NCI-H510A treated with DMSO at 0.1 percent for 48 hours (cell line): Measurements from ENCODE around the gene XRN1.
"Not testable (repeated sequence)": the region's sequence is repeated elsewhere in the genome, so short reads cannot be mapped to it uniquely, and the experiment has no call there.

Experiments used
- DNase-seq: peaks from one replicate; lab custom pipeline; 2025; lab: John Stamatoyannopoulos, UW

XRN1 gene

GRCh38 chr3:142337994-142338393 is 109.8 kb downstream of the XRN1 start:
- DNase-seq = no peak

GRCh38 chr3:142332390-142332789 is 115.4 kb downstream of the XRN1 start:
- no peak for DNase-seq

- DNase-seq = not testable (repeated sequence)
Measured at GRCh38 chr3:142324275-142324953, 123.4 kb downstream of the XRN1 start.

- no peak for DNase-seq
Measured at GRCh38 chr3:142319912-142320311, 127.9 kb downstream of the XRN1 start.

GRCh38 chr3:142319094-142319493 is 128.7 kb downstream of the XRN1 start:
- no peak for DNase-seq

GRCh38 chr3:142318331-142318730 is 129.5 kb downstream of the XRN1 start:
- DNase-seq = no peak

- DNase-seq = not testable (repeated sequence)
Measured at GRCh38 chr3:142315978-142316388, 131.9 kb downstream of the XRN1 start.

- DNase-seq = no peak
Measured at GRCh38 chr3:142315083-142315482, 132.8 kb downstream of the XRN1 start.

GRCh38 chr3:142310439-142310838 is 137.4 kb downstream of the XRN1 start:
- no peak for DNase-seq

GRCh38 chr3:142302847-142303246 is 145.0 kb downstream of the XRN1 start:
- DNase-seq = not testable (repeated sequence)

- DNase-seq = no peak
Measured at GRCh38 chr3:142298626-142299025, 149.2 kb downstream of the XRN1 start.

- DNase-seq = no peak
Measured at GRCh38 chr3:142296507-142296906, 151.3 kb downstream of the XRN1 start.

GRCh38 chr3:142287866-142288638 is 159.8 kb downstream of the XRN1 start:
- no peak for DNase-seq

GRCh38 chr3:142285083-142285517 is 162.7 kb downstream of the XRN1 start:
- DNase-seq = no peak

- DNase-seq = no peak
Measured at GRCh38 chr3:142282503-142282902, 165.3 kb downstream of the XRN1 start.

GRCh38 chr3:142281474-142281873 is 166.4 kb downstream of the XRN1 start:
- DNase-seq = no peak

GRCh38 chr3:142279965-142280590 is 167.8 kb downstream of the XRN1 start:
- peak; percentile 32 for DNase-seq

GRCh38 chr3:142278451-142278850 is 169.4 kb downstream of the XRN1 start:
- DNase-seq = no peak

GRCh38 chr3:142276781-142277180 is 171.1 kb downstream of the XRN1 start:
- DNase-seq = no peak

GRCh38 chr3:142275856-142276255 is 172.0 kb downstream of the XRN1 start:
- no peak for DNase-seq

- DNase-seq = no peak
Measured at GRCh38 chr3:142274908-142275307, 172.9 kb downstream of the XRN1 start.

GRCh38 chr3:142273501-142273900 is 174.3 kb downstream of the XRN1 start:
- DNase-seq = no peak
